Upper lobe of right lung (tissue), 1 donor: ENCODE measurements around the gene CENPVL1. TPM values are rescaled to one million over a fixed set of nuclear protein-coding genes. Genes with fewer than 3 reads are reported as not detected.

ENCODE experiments used
- ATAC-seq: fragments of 200-7000 bp; cut with Tn5 transposase; one replicate; pipeline ENCODE4 v1.9.1; 2020; ENCODE audit warnings: mild to moderate bottlenecking, moderate library complexity
- DNase-seq: peaks from one replicate; pipeline ENCODE4 v3.0.0-alpha.2; 2020
- H3K27ac ChIP-seq: fragments of 200-600 bp; one replicate; pipeline ENCODE4 v1.8.0; 2022
- H3K27me3 ChIP-seq: fragments of 200-600 bp; one replicate; pipeline ENCODE4 v1.8.0; 2022; ENCODE audit warnings: mild to moderate bottlenecking
- H3K36me3 ChIP-seq: fragments of 200-600 bp; one replicate; pipeline ENCODE4 v1.8.0; 2022
- H3K4me1 ChIP-seq: fragments of 200-600 bp; one replicate; pipeline ENCODE4 v1.8.0; 2022
- H3K4me3 ChIP-seq: fragments of 200-600 bp; one replicate; pipeline ENCODE4 v1.8.0; 2022; ENCODE audit warnings: mild to moderate bottlenecking
- H3K9me3 ChIP-seq: fragments of 200-600 bp; one replicate; pipeline ENCODE4 v1.8.0; 2022
- intact Hi-C: fragments of 100-400 bp; cut with DNase I; formaldehyde crosslinking; loops from one replicate; pipeline ENCODE4 v1.11.0; 2022
- total RNA-seq: library from RNA; stranded (reverse); fragmentation: NEBNext Ultra II Directional; extraction: Animal tissue kit (Norgen Biotek cat#: 25700); gene quantifications from one replicate; pipeline ENCODE4 v1.2.1, GENCODE V29; 2021
- TF ChIP-seq, protein P1 (sequence below): fragments of 200-600 bp; IDR thresholded peaks from one replicate; pipeline ENCODE4 v1.8.0; 2022; ENCODE audit warnings: antibody characterized with exemption
- donor health status: DM: no; HTN: yes; CAD: no; lungs with severe emphysema.

The CENPVL1 gene
- total RNA-seq, 1 donor from 2014 or later = not detected

DNA sequence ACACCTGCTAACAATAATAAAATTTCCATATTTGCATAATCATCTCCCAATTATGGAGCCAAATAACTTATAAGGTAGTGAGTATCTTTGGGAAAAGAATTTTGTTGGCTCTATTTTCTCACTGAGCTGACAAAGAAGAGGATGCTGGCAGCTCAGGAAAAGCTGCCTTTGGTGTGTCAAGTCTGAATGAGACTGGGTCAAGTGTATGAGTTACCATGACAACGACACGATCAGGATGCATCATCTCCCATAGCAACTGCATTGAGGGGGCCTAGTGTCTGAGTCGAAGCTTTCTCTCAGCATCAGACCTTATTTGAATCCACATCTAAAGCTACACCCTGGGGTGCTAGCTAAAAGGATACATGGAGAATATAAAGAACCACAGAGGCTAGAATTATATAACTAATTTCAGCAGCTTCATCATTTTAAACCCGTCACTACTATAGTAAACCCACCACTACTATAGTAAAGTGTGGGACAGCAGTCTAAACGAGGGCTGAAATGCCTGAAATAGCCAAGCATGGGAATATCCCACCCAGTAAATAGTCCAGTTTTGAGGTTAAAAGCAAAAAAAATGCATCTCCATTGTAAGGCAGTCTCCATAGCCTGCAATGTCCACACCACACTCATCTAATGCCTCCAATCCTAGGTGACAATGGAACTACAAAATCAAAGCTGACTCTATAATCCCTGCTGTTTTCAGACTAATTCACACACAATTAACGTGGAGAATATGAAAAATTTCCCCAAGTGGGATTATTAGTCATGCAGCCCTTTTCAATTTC, 48.9 kb downstream of the CENPVL1 start:
- H3K4me3 ChIP-seq = no peak overlapping the region
- H3K36me3 ChIP-seq = no peaks in the 10 kb centered on the region
- H3K27ac ChIP-seq = no peak overlapping the region
- no peaks in the 10 kb centered on the region for H3K27me3 ChIP-seq
- intact Hi-C loops = no loop called here
- ATAC-seq (no peak), DNase-seq (no peak)
- H3K9me3 ChIP-seq = no peaks in the 10 kb centered on the region
- no peaks in the 10 kb centered on the region for H3K4me1 ChIP-seq
- TF ChIP-seq, protein P1, sequence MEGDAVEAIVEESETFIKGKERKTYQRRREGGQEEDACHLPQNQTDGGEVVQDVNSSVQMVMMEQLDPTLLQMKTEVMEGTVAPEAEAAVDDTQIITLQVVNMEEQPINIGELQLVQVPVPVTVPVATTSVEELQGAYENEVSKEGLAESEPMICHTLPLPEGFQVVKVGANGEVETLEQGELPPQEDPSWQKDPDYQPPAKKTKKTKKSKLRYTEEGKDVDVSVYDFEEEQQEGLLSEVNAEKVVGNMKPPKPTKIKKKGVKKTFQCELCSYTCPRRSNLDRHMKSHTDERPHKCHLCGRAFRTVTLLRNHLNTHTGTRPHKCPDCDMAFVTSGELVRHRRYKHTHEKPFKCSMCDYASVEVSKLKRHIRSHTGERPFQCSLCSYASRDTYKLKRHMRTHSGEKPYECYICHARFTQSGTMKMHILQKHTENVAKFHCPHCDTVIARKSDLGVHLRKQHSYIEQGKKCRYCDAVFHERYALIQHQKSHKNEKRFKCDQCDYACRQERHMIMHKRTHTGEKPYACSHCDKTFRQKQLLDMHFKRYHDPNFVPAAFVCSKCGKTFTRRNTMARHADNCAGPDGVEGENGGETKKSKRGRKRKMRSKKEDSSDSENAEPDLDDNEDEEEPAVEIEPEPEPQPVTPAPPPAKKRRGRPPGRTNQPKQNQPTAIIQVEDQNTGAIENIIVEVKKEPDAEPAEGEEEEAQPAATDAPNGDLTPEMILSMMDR = no peak

DNA sequence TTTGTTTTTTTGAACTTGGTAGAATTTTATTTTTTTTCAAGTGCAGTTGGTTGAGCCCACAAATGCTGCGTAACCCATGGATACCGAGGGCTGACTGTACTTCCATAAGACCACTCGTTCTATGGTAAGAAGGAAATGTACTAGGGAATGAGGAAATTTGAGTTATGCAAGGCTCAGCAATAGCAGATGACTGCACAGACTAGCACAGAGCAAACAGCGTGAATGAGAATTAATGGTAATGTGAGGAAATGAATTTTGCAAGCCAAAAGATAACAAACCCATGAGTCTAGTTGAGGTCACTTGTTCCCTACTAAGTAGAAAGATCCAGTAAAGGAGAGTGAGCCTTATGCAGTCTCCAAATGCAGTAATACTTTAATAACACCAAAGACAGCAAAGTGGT, 50.3 kb downstream of the CENPVL1 start:
- DNase-seq (no peak), ATAC-seq (peak; percentile 62)
- Histone ChIP-seq H3K27me3 (no peaks in the 10 kb centered on the region), H3K4me1 (no peaks in the 10 kb centered on the region), H3K36me3 (no peaks in the 10 kb centered on the region), H3K9me3 (no peaks in the 10 kb centered on the region), H3K27ac (no peak overlapping the region), H3K4me3 (no peak overlapping the region)
- intact Hi-C loops = no loop called here
- TF ChIP-seq, protein P1 = no peak

Other genes starting within 250 kb of the CENPVL1 start
- 0.64 TPM for gene NUDT11, start 213.9 kb upstream of the CENPVL1 start, total RNA-seq
- gene CENPVL3, start 91.6 kb upstream of the CENPVL1 start, total RNA-seq = not detected
- gene CENPVL2, start 27.7 kb upstream of the CENPVL1 start, total RNA-seq = not detected
- 10.4 TPM for gene GSPT2, start 32.9 kb downstream of the CENPVL1 start, total RNA-seq
- gene MAGED1, start 183.1 kb downstream of the CENPVL1 start, total RNA-seq = 66.3 TPM